ENCODE data around the gene SLC10A7. TPM values are rescaled to one million over a fixed set of nuclear protein-coding genes. Genes with fewer than 3 reads are reported as not detected.
A peak's percentile ranks its signal among the peaks of the same experiment; 100 is the strongest.

Gene SLC10A7
- polyA plus RNA-seq, 1 donor (not counting 4 experiments of a cell fraction or from before 2014, with no cell fraction given) = 12.7 TPM

- Histone ChIP-seq H3K4me1 (ENCODE audit: control insufficient read depth, extremely low read depth, insufficient read depth, low read length) (peaks cover 5% of the 10 kb centered on the region), H3K9ac (ENCODE audit: control insufficient read depth, extremely low read depth, insufficient read depth, low read length) (no peak overlapping the region), H3K36me3 (ENCODE audit: control insufficient read depth in 2 of 2, extremely low read depth in 1 of 2, insufficient read depth in 2 of 2, low read length in 2 of 2) (no peaks in the 10 kb centered on the region), H4K20me1 (ENCODE audit: control insufficient read depth, extremely low read depth, insufficient read depth, low read length) (no peaks in the 10 kb centered on the region), H2AFZ (ENCODE audit: control insufficient read depth, low read length) (no peak overlapping the region), H3K27me3 (ENCODE audit: control insufficient read depth, extremely low read depth, insufficient read depth, low read length) (no peaks in the 10 kb centered on the region), H3K9me1 (ENCODE audit: control insufficient read depth, extremely low read depth, insufficient read depth, low read length) (no peaks in the 10 kb centered on the region), H3K4me3 (ENCODE audit: control insufficient read depth in 2 of 3, extremely low read depth in 1 of 3, insufficient read depth in 2 of 3, low read depth in 1 of 3, low read length in 3 of 3) (no peak overlapping the region), H3K79me2 (ENCODE audit: control insufficient read depth, insufficient read depth, low read length) (no peaks in the 10 kb centered on the region), H3K27ac (ENCODE audit: control insufficient read depth, insufficient read depth, low read length) (no peak overlapping the region), H3K4me2 (ENCODE audit: control insufficient read depth, extremely low read depth, insufficient read depth, low read depth, low read length) (no peak overlapping the region), H3K9me3 (ENCODE audit: control insufficient read depth, low read depth, low read length) (no peaks in the 10 kb centered on the region)
- TF ChIP-seq EZH2 (IDR thresholded peaks at IDR 0.05; ENCODE audit: low read length) = no peak
- TF ChIP-seq, protein P1, sequence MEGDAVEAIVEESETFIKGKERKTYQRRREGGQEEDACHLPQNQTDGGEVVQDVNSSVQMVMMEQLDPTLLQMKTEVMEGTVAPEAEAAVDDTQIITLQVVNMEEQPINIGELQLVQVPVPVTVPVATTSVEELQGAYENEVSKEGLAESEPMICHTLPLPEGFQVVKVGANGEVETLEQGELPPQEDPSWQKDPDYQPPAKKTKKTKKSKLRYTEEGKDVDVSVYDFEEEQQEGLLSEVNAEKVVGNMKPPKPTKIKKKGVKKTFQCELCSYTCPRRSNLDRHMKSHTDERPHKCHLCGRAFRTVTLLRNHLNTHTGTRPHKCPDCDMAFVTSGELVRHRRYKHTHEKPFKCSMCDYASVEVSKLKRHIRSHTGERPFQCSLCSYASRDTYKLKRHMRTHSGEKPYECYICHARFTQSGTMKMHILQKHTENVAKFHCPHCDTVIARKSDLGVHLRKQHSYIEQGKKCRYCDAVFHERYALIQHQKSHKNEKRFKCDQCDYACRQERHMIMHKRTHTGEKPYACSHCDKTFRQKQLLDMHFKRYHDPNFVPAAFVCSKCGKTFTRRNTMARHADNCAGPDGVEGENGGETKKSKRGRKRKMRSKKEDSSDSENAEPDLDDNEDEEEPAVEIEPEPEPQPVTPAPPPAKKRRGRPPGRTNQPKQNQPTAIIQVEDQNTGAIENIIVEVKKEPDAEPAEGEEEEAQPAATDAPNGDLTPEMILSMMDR (optimal IDR thresholded peaks at IDR 0.05 in 1 of 3, IDR thresholded peaks at IDR 0.05 in 1 of 3, conservative IDR thresholded peaks at IDR 0.05 in 1 of 3; ENCODE audit: extremely low read depth in 1 of 3, insufficient read depth in 2 of 3, low read length in 3 of 3) = no peak
- DNase-seq (ENCODE audit: low read depth, low spot score) = no peak
- dilution Hi-C loops (cut with MboI; ENCODE audit: extremely low pct_ligation_motif_present, low sequenced_read_pairs) = no loop called here
- FAIRE-seq = no peak
Observed at GRCh38 chr4:146382194-146382593, 139.5 kb downstream of the SLC10A7 start.

DNA sequence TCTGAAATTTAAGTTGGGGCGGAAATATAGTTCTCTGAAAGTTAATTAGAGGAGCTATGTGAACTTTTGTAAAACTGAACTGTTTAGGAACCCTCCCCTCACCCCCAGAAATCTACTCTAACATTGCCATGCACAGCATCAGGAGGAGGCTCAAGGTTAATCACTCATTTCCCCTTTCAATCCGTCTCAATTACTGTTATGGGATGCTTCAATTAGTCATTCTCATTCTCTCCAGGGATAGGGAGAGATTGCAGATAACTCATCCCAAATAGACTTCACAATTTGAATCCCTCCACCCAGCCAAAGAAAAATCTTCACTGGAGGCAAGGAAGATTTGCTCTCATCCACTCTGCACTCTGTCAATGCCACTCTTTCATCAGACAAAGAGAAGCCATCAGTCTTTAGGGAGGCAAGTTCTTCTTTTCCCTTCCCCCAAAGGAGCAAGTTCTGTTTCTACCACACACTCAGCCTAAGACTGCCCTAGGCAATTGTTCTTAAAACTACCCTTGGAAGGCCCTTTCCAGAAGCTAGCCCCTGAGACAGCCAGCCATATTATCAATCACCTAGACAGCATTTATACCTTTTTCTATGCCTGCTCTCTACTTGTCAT lies 140.4 kb downstream of the SLC10A7 start:
- dilution Hi-C loops (cut with MboI; ENCODE audit: extremely low pct_ligation_motif_present, low sequenced_read_pairs) = no loop called here
- Histone ChIP-seq H3K27me3 (ENCODE audit: control insufficient read depth, extremely low read depth, insufficient read depth, low read length) (no peaks in the 10 kb centered on the region), H3K9ac (ENCODE audit: control insufficient read depth, extremely low read depth, insufficient read depth, low read length) (no peak overlapping the region), H3K9me3 (ENCODE audit: control insufficient read depth, low read depth, low read length) (peaks cover 1% of the 10 kb centered on the region), H3K9me1 (ENCODE audit: control insufficient read depth, extremely low read depth, insufficient read depth, low read length) (no peaks in the 10 kb centered on the region), H3K4me1 (ENCODE audit: control insufficient read depth, extremely low read depth, insufficient read depth, low read length) (peaks cover 10% of the 10 kb centered on the region), H3K36me3 (ENCODE audit: control insufficient read depth in 2 of 2, extremely low read depth in 1 of 2, insufficient read depth in 2 of 2, low read length in 2 of 2) (no peaks in the 10 kb centered on the region), H4K20me1 (ENCODE audit: control insufficient read depth, extremely low read depth, insufficient read depth, low read length) (no peaks in the 10 kb centered on the region), H3K27ac (ENCODE audit: control insufficient read depth, insufficient read depth, low read length) (no peak overlapping the region), H3K79me2 (ENCODE audit: control insufficient read depth, insufficient read depth, low read length) (no peaks in the 10 kb centered on the region), H3K4me3 (ENCODE audit: control insufficient read depth in 2 of 3, extremely low read depth in 1 of 3, insufficient read depth in 2 of 3, low read depth in 1 of 3, low read length in 3 of 3) (no peak overlapping the region), H2AFZ (ENCODE audit: control insufficient read depth, low read length) (no peak overlapping the region), H3K4me2 (ENCODE audit: control insufficient read depth, extremely low read depth, insufficient read depth, low read depth, low read length) (no peak overlapping the region)
- DNase-seq (ENCODE audit: low read depth, low spot score) (no peak), FAIRE-seq (peak; percentile 9)
- no peak for TF ChIP-seq EZH2 (IDR thresholded peaks at IDR 0.05; ENCODE audit: low read length)
- TF ChIP-seq, protein P1 (optimal IDR thresholded peaks at IDR 0.05 in 1 of 3, IDR thresholded peaks at IDR 0.05 in 1 of 3, conservative IDR thresholded peaks at IDR 0.05 in 1 of 3; ENCODE audit: extremely low read depth in 1 of 3, insufficient read depth in 2 of 3, low read length in 3 of 3) = no peak

Data from keratinocyte (primary cell).